ENCODE data around the gene AP4M1.

Gene AP4M1

DNA sequence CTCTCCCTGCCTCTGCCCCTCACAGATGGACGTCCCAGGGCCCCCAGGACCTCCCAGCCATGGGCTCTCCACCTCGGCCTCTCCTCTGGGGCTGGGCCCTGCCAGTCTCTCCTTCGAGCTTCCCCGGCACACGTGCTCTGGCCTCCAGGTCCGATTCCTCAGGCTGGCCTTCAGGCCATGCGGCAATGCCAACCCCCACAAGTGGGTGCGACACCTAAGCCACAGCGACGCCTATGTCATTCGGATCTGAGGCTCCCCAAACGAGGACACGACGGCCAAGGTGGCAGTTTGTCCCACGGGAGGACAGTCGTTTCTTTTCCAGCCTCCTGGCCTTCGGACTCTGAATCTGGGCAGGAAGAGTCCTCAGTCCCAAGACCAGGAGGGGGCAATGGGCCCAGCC is 5.2 kb downstream of the AP4M1 start:
- TF ChIP-seq, protein P1, sequence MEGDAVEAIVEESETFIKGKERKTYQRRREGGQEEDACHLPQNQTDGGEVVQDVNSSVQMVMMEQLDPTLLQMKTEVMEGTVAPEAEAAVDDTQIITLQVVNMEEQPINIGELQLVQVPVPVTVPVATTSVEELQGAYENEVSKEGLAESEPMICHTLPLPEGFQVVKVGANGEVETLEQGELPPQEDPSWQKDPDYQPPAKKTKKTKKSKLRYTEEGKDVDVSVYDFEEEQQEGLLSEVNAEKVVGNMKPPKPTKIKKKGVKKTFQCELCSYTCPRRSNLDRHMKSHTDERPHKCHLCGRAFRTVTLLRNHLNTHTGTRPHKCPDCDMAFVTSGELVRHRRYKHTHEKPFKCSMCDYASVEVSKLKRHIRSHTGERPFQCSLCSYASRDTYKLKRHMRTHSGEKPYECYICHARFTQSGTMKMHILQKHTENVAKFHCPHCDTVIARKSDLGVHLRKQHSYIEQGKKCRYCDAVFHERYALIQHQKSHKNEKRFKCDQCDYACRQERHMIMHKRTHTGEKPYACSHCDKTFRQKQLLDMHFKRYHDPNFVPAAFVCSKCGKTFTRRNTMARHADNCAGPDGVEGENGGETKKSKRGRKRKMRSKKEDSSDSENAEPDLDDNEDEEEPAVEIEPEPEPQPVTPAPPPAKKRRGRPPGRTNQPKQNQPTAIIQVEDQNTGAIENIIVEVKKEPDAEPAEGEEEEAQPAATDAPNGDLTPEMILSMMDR (IDR thresholded peaks at IDR 0.05; ENCODE audit: low read length, missing control alignments), result no peak
- no peak for DNase-seq (ENCODE audit: low read depth)
- no peak overlapping the region for H3K4me3 ChIP-seq (replicated peaks; ENCODE audit: low read depth, low read length)

DNA sequence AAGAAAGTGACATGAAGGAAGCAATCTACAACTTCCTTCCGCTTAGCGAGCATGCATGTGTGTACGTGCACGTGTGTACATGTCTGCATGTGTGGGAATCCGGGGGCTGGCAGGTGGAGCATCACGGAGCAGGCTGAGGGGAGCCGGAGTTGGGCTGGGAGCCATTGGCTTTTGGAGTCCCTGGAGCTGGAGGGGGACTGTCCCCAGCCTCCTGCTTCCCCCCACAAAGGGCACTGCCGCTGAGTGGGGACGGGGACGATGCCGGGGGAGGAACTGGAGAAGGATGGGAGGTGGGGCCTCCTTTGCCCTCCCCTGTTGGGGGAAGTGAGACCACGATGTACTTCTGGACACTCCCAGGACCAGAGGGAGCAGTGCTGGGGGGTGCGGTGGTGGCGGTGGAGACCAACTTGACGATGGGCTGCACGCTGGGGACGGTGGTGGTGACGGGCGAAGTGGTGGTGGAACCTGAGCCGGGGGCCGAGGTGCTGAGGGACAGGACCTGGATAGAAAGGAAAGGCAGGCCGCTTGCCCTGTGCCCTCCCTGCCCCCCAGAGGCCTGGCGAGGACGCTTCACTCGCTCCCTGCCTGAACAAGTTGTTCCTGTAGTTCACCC is 5.8 kb downstream of the AP4M1 start:
- no peak for DNase-seq (ENCODE audit: low read depth)
- TF ChIP-seq, protein P1 (IDR thresholded peaks at IDR 0.05; ENCODE audit: low read length, missing control alignments), result no peak
- no peak overlapping the region for H3K4me3 ChIP-seq (replicated peaks; ENCODE audit: low read depth, low read length)

DNA sequence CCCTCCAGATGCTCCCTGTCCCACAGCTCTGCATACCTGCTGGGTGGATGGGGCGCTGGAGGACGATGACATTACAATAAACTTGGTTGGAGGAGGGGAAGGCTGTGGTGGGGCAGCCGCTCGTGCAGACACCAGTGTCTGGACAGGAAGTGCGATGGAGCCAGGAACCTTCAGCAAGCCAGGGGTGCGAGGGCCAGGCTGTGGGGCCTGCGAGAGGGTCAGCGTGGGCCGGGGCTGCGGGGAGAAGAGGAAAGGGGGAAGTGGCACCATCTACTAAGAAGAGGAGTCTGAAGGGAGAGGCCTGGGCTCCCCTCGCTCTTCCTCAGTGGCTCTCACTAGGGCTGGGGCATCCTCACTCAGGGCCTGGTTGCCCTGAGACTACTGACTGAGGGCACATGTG is 6.4 kb downstream of the AP4M1 start:
- DNase-seq (ENCODE audit: low read depth), result no peak
- TF ChIP-seq, protein P1 (IDR thresholded peaks at IDR 0.05; ENCODE audit: low read length, missing control alignments), result no peak
- no peak overlapping the region for H3K4me3 ChIP-seq (replicated peaks; ENCODE audit: low read depth, low read length)

- no peak overlapping the region for H3K4me3 ChIP-seq (replicated peaks; ENCODE audit: low read depth, low read length)
- no peak for DNase-seq (ENCODE audit: low read depth)
- TF ChIP-seq, protein P1 (IDR thresholded peaks at IDR 0.05; ENCODE audit: low read length, missing control alignments), result no peak
Measured at GRCh38 chr7:100109521-100110163, 8.2 kb downstream of the AP4M1 start.

DNA sequence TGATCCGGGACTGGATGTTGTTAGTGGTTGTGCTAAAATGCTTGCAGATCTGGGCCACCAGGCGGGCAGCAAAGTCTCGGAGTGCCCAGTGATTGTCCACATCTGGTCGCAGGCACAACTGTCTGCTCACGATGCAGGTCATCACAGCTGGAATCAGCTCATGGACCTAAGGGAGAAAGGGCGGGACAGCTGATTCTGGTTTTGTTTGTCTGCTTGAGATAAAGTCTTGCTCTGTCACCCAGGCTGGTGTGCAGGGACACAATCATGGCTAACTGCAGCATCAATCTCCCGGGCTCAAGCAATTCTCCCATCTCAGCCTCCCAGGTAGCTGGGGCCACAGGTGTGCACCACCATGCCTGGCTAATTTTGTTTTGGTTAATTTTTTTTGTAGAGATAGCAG is 9.7 kb downstream of the AP4M1 start:
- no peak for DNase-seq (ENCODE audit: low read depth)
- TF ChIP-seq, protein P1 (IDR thresholded peaks at IDR 0.05; ENCODE audit: low read length, missing control alignments), result no peak
- no peak overlapping the region for H3K4me3 ChIP-seq (replicated peaks; ENCODE audit: low read depth, low read length)

DNA sequence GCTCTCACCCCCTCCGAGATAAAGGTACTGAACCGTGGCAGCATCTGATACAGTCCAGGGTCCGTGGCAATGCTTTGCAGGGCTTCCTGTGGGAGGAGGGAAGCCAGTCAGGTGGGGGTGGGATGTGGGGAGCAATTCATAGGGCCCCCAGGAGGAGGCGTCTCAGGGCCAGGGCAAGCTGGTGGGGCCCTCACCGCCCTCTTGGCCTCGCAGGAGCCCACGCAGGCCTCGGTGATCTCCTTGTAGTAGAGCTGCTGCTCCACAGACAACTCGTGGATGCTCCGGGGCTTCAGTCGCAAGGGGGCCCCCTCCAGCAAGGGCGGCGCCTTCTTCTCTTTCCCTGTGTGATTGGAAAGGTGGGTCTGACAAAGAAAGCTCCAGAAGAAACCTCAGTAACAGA is 10.5 kb downstream of the AP4M1 start:
- DNase-seq (ENCODE audit: low read depth), result no peak
- TF ChIP-seq, protein P1 (IDR thresholded peaks at IDR 0.05; ENCODE audit: low read length, missing control alignments), result no peak
- H3K4me3 ChIP-seq (replicated peaks; ENCODE audit: low read depth, low read length), result no peak overlapping the region

DNA sequence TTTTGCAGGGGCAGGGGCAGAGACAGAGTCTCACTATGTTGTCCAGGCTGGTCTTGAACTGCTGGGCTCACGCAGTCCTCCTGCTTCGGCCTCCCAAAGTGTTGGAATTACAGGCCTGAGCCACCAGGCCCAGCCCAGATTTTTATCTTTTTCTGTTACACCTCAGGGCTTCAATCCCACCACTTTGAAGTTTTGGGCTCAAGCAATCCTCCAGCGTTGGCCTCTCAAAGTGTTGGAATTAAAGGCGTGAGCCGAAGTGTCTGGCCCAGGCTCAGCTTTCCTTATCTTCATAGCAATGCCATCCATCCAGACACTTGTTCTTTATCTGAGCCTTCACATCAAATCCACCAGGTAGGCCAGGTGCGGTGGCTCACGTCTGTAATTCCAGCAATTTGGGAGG is 13.6 kb downstream of the AP4M1 start:
- no peak overlapping the region for H3K4me3 ChIP-seq (replicated peaks; ENCODE audit: low read depth, low read length)
- DNase-seq (ENCODE audit: low read depth), result no peak
- TF ChIP-seq, protein P1 (IDR thresholded peaks at IDR 0.05; ENCODE audit: low read length, missing control alignments), result no peak

Data from fibroblast of pulmonary artery (primary cell).